ENCODE measurements around the gene SCARB1. TPM values are rescaled to one million over a fixed set of nuclear protein-coding genes. Genes with fewer than 3 reads are reported as not detected.

Gene SCARB1
- total and polyA plus RNA-seq, 2 experiments from 2014 or later: 31.0 to 62.5 TPM

- H3K36me3 ChIP-seq (ENCODE audit: insufficient read depth): no peaks in the 10 kb centered on the region
- Mint-ChIP-seq H3K36me3 (ENCODE audit: low read depth) (no peaks in the 10 kb centered on the region), H3K27ac (no peak overlapping the region), H3K4me1 (peaks cover 41% of the 10 kb centered on the region), H3K27me3 (ENCODE audit: insufficient read depth, low read depth, poor library complexity) (peaks cover 2% of the 10 kb centered on the region), H3K4me3 (no peak overlapping the region), H3K9me3 (no peaks in the 10 kb centered on the region)
- TF ChIP-seq STAT1 (IDR thresholded peaks at IDR 0.05; ENCODE audit: unreplicated experiment) (no peak), EZH2 (IDR thresholded peaks at IDR 0.05; ENCODE audit: low read depth, unreplicated experiment) (no peak), ZNF462 (CRISPR knock-in tag; IDR thresholded peaks at IDR 0.05) (no peak), EZH2phosphoT487 (IDR thresholded peaks at IDR 0.05; ENCODE audit: unreplicated experiment) (no peak), REST (IDR thresholded peaks at IDR 0.05; ENCODE audit: unreplicated experiment) (no peak), ZNF114 (CRISPR knock-in tag; IDR thresholded peaks at IDR 0.05) (no peak), CREB1 (CRISPR knock-in tag; IDR thresholded peaks at IDR 0.05; ENCODE audit: low read depth) (no peak), CTCF (conservative IDR thresholded peaks at IDR 0.05; ENCODE audit: low read depth in 2 of 2) (no peak), JUNB (IDR thresholded peaks at IDR 0.05; ENCODE audit: unreplicated experiment) (no peak), NANOG (IDR thresholded peaks at IDR 0.05; ENCODE audit: borderline replicate concordance) (no peak), ZNF331 (CRISPR knock-in tag; IDR thresholded peaks at IDR 0.05; ENCODE audit: low read depth) (no peak), POLR2AphosphoS5 (IDR thresholded peaks at IDR 0.05; ENCODE audit: low read depth) (no peak), ETS1 (IDR thresholded peaks at IDR 0.05) (no peak)
- no peak overlapping the region for H3K4me3 ChIP-seq
- peaks cover 33% of the 10 kb centered on the region for H3K4me1 ChIP-seq (ENCODE audit: insufficient read depth)
- ATAC-seq (no peak), DNase-seq (ENCODE audit: low spot score) (no peak)
- no peak overlapping the region for H2AFZ ChIP-seq
- H4K20me1 ChIP-seq (replicated peaks; ENCODE audit: insufficient read depth): peaks cover 7% of the 10 kb centered on the region
- no peak overlapping the region for H3K27ac ChIP-seq (ENCODE audit: low read depth)
- H3K9me2 ChIP-seq (ENCODE audit: insufficient read depth): no peaks in the 10 kb centered on the region
- H3K4me2 ChIP-seq: no peak overlapping the region
- no peaks in the 10 kb centered on the region for H3K27me3 ChIP-seq (ENCODE audit: insufficient read depth)
- peaks cover 22% of the 10 kb centered on the region for H3K79me2 ChIP-seq (replicated peaks; ENCODE audit: insufficient read depth)
- H3F3A ChIP-seq (replicated peaks; ENCODE audit: low read depth): peaks cover 6% of the 10 kb centered on the region
Observed at GRCh38 chr12:124835656-124836410, 27.8 kb downstream of the SCARB1 start.

Data from GM23338 (cell line).